Measurements from ENCODE around the gene ACTA1. TPM values are rescaled to one million over a fixed set of nuclear protein-coding genes. Genes with fewer than 3 reads are reported as not detected.

ACTA1 gene
- total and polyA plus RNA-seq, 9 of the 15 experiments (the other 6 are each of a cell fraction or from before 2014, with no cell fraction given), result 0.07 to 0.36 TPM; not detected in 7

GRCh38 chr1:229466887-229467286 lies 33.0 kb upstream of the ACTA1 start:
- H3K27ac ChIP-seq (ENCODE audit: extremely low read depth, low read depth, low read length), result no peak overlapping the region
- H3K79me2 ChIP-seq (ENCODE audit: control insufficient read depth, insufficient read depth, low read length), result no peaks in the 10 kb centered on the region
- intact Hi-C loops (cut with micrococcal nuclease), result loop anchor here (5.0 kb wide), 1 partner anchor 210 kb away; no protein-coding TSS in a partner anchor
- in situ Hi-C loops (cut with MboI), result no loop called here
- ATAC-seq, result no peak
- TF ChIP-seq RFX5 (IDR thresholded peaks at IDR 0.05; ENCODE audit: low read depth, low read length), result no peak
- FAIRE-seq, result no peak
- BruUV-seq (replicated peaks), result no TSS peak
- no peak overlapping the region for H3K9ac ChIP-seq (ENCODE audit: insufficient read depth in 1 of 2, low read depth in 2 of 2, low read length in 2 of 2)
- H3K36me3 ChIP-seq (ENCODE audit: control insufficient read depth, insufficient read depth, low read length), result peaks cover 96% of the 10 kb centered on the region
- H3K27me3 ChIP-seq (ENCODE audit: control insufficient read depth in 2 of 2, insufficient read depth in 2 of 2, low read length in 2 of 2), result no peaks in the 10 kb centered on the region
- POLR2A ChIA-PET, result interaction anchor here (0.9 to 1.7 kb wide), 4 partner anchors 12 to 40 kb away, joined by 3 to 5 read pairs (median 4); no protein-coding TSS in a partner anchor
- WGBS (ENCODE audit: insufficient coverage, low coverage, missing lambda C conversion rate), result 90% methylated on average over 1 of the region's 1 CpG
- no peaks in the 10 kb centered on the region for H4K20me1 ChIP-seq (replicated peaks; ENCODE audit: control insufficient read depth, insufficient read depth, low read length)
- CTCF ChIA-PET (ENCODE audit: low intra/inter-chr PET ratio), result no interaction called here
- no peaks in the 10 kb centered on the region for H3K9me3 ChIP-seq (replicated peaks; ENCODE audit: control insufficient read depth, insufficient read depth, low read depth, low read length)
- H2AFZ ChIP-seq (ENCODE audit: low read depth, low read length), result no peak overlapping the region
- H3K9me1 ChIP-seq (ENCODE audit: control insufficient read depth, insufficient read depth, low read length), result no peaks in the 10 kb centered on the region
- no peak overlapping the region for H3K4me3 ChIP-seq
- no peak overlapping the region for H3K4me2 ChIP-seq (ENCODE audit: insufficient read depth, low read length)
- DNase-seq (ENCODE audit: extremely low read depth in 1 of 4, low spot score in 3 of 4), result no peak
- H3K4me1 ChIP-seq (replicated peaks in 1 of 2; ENCODE audit: control insufficient read depth in 2 of 2, insufficient read depth in 2 of 2, low read length in 2 of 2), result no peaks in the 10 kb centered on the region

- Histone ChIP-seq H3K27ac (ENCODE audit: extremely low read depth, low read depth, low read length) (no peak overlapping the region), H3K9me3 (replicated peaks; ENCODE audit: control insufficient read depth, insufficient read depth, low read depth, low read length) (no peaks in the 10 kb centered on the region), H3K27me3 (ENCODE audit: control insufficient read depth in 2 of 2, insufficient read depth in 2 of 2, low read length in 2 of 2) (no peaks in the 10 kb centered on the region), H3K9me1 (ENCODE audit: control insufficient read depth, insufficient read depth, low read length) (no peaks in the 10 kb centered on the region), H2AFZ (ENCODE audit: low read depth, low read length) (no peak overlapping the region), H3K4me3 (no peak overlapping the region), H3K9ac (ENCODE audit: insufficient read depth in 1 of 2, low read depth in 2 of 2, low read length in 2 of 2) (no peak overlapping the region), H3K36me3 (ENCODE audit: control insufficient read depth, insufficient read depth, low read length) (peaks cover 96% of the 10 kb centered on the region), H3K79me2 (ENCODE audit: control insufficient read depth, insufficient read depth, low read length) (no peaks in the 10 kb centered on the region), H4K20me1 (replicated peaks; ENCODE audit: control insufficient read depth, insufficient read depth, low read length) (no peaks in the 10 kb centered on the region), H3K4me1 (replicated peaks in 1 of 2; ENCODE audit: control insufficient read depth in 2 of 2, insufficient read depth in 2 of 2, low read length in 2 of 2) (no peaks in the 10 kb centered on the region), H3K4me2 (ENCODE audit: insufficient read depth, low read length) (no peak overlapping the region)
- ChIA-PET POLR2A (no interaction called here), CTCF (ENCODE audit: low intra/inter-chr PET ratio) (no interaction called here)
- in situ Hi-C loops (cut with MboI) (no loop called here), intact Hi-C loops (cut with micrococcal nuclease) (loop anchor here (5.0 kb wide), 1 partner anchor 207 kb away; no protein-coding TSS in a partner anchor)
- no TSS peak for BruUV-seq (replicated peaks)
- DNase-seq (ENCODE audit: extremely low read depth in 1 of 4, low spot score in 3 of 4) (no peak), ATAC-seq (no peak), FAIRE-seq (no peak)
- TF ChIP-seq, protein P1, sequence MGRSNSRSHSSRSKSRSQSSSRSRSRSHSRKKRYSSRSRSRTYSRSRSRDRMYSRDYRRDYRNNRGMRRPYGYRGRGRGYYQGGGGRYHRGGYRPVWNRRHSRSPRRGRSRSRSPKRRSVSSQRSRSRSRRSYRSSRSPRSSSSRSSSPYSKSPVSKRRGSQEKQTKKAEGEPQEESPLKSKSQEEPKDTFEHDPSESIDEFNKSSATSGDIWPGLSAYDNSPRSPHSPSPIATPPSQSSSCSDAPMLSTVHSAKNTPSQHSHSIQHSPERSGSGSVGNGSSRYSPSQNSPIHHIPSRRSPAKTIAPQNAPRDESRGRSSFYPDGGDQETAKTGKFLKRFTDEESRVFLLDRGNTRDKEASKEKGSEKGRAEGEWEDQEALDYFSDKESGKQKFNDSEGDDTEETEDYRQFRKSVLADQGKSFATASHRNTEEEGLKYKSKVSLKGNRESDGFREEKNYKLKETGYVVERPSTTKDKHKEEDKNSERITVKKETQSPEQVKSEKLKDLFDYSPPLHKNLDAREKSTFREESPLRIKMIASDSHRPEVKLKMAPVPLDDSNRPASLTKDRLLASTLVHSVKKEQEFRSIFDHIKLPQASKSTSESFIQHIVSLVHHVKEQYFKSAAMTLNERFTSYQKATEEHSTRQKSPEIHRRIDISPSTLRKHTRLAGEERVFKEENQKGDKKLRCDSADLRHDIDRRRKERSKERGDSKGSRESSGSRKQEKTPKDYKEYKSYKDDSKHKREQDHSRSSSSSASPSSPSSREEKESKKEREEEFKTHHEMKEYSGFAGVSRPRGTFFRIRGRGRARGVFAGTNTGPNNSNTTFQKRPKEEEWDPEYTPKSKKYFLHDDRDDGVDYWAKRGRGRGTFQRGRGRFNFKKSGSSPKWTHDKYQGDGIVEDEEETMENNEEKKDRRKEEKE (IDR thresholded peaks at IDR 0.05; ENCODE audit: borderline replicate concordance in 1 of 2, control insufficient read depth in 1 of 2, low read depth in 2 of 2, low read length in 1 of 2), result no peak
- no peak for TF ChIP-seq RBM22 (IDR thresholded peaks at IDR 0.05; ENCODE audit: low read depth, low read length, poor library complexity, severe bottlenecking)
- TF ChIP-seq SIN3A (IDR thresholded peaks at IDR 0.05; ENCODE audit: borderline replicate concordance in 2 of 2, control insufficient read depth in 1 of 2, low read depth in 2 of 2, low read length in 2 of 2), result no peak
- 98% methylated on average over 8 of the region's 8 CpGs for WGBS (ENCODE audit: insufficient coverage, low coverage, missing lambda C conversion rate)
Measured at GRCh38 chr1:229464672-229465071, 30.8 kb upstream of the ACTA1 start.

Data from K562 (cell line).